Left lung (tissue), 10 donors: ENCODE data around the gene NAV2. TPM values are rescaled to one million over a fixed set of nuclear protein-coding genes. Genes with fewer than 3 reads are reported as not detected.

ENCODE experiments used
- ATAC-seq: fragments of 200-7000 bp; cut with Tn5 transposase; one replicate; pipeline ENCODE4 v1.9.1; 2020; ENCODE audit warnings: moderate library complexity
- DNase-seq, 4 donors: peaks; one replicate each; pipeline ENCODE4 v3.0.0-alpha.2; 2013 to 2020
- H3K27ac ChIP-seq, 2 donors: fragments of 200-600 bp; sonication (generic) in 1 of 2; one replicate each; pipeline versions ENCODE4 v1.5.0 to v1.8.0; 2020 to 2021
- H3K27me3 ChIP-seq, 2 donors: fragments of 200-600 bp; sonication (generic) in 1 of 2; one replicate each; pipeline versions ENCODE4 v1.5.0 to v1.8.0; 2020 to 2021
- H3K36me3 ChIP-seq, 2 donors: fragments of 200-600 bp; sonication (generic) in 1 of 2; one replicate each; pipeline versions ENCODE4 v1.5.0 to v1.8.0; 2020 to 2021
- H3K4me1 ChIP-seq, 2 donors: fragments of 200-600 bp; one replicate each; pipeline ENCODE4 v1.8.0; 2021
- H3K4me3 ChIP-seq, 2 donors: fragments of 200-600 bp; sonication (generic) in 1 of 2; one replicate each; pipeline versions ENCODE4 v1.5.0 to v1.8.0; 2020 to 2021; ENCODE audit warnings: mild to moderate bottlenecking in 1 of 2
- H3K9me3 ChIP-seq, 2 donors: fragments of 200-600 bp; sonication (generic) in 1 of 2; one replicate each; pipeline versions ENCODE4 v1.5.0 to v1.8.0; 2020 to 2021
- intact Hi-C, 2 donors: fragments of 100-400 bp; cut with DNase I; formaldehyde crosslinking; loops; one replicate each; pipeline versions ENCODE4 v1.11.2 to v1.14.2; 2022
- polyA plus RNA-seq, 6 donors: library from polyadenylated mRNA; unstranded; fragments of 120-200 nt; gene quantifications; one replicate each; pipeline ENCODE4 v1.2.1, GENCODE V29; 2013; ENCODE audit not compliant: insufficient read length in 6 of 6
- total RNA-seq, 2 donors: library from RNA; stranded (reverse); fragmentation: NEBNext Ultra II Directional; extraction: Animal tissue kit (Norgen Biotek cat#: 25700); gene quantifications; one replicate each; pipeline ENCODE4 v1.2.1, GENCODE V29; 2021
- TF ChIP-seq, protein P1 (sequence below), 2 donors: fragments of 200-600 bp; sonication (generic) in 1 of 2; IDR thresholded peaks; one replicate each; pipeline versions ENCODE4 v1.5.0 to v1.8.0; 2021; ENCODE audit warnings: antibody characterized with exemption in 2 of 2
- donor health status: DM: no; HTN: yes; CAD: no.
- donor health status: DM: no; HTN: no; CAD: no.

The NAV2 gene
- total and polyA plus RNA-seq, 8 donors = 18.0 to 59.9 (median 23.1) TPM

GRCh38 chr11:19882356-19882755 is 169.7 kb downstream of the NAV2 start:
- H3K27ac ChIP-seq = no peak overlapping the region
- ATAC-seq (no peak), DNase-seq (no peak)
- intact Hi-C loops = no loop called here
- H3K9me3 ChIP-seq = no peaks in the 10 kb centered on the region
- peaks cover 0 to 8% of the 10 kb centered on the region in 2 donors for H3K36me3 ChIP-seq
- H3K4me1 ChIP-seq = no peaks in the 10 kb centered on the region
- no peak overlapping the region for H3K4me3 ChIP-seq
- H3K27me3 ChIP-seq = no peaks in the 10 kb centered on the region
- TF ChIP-seq, protein P1, sequence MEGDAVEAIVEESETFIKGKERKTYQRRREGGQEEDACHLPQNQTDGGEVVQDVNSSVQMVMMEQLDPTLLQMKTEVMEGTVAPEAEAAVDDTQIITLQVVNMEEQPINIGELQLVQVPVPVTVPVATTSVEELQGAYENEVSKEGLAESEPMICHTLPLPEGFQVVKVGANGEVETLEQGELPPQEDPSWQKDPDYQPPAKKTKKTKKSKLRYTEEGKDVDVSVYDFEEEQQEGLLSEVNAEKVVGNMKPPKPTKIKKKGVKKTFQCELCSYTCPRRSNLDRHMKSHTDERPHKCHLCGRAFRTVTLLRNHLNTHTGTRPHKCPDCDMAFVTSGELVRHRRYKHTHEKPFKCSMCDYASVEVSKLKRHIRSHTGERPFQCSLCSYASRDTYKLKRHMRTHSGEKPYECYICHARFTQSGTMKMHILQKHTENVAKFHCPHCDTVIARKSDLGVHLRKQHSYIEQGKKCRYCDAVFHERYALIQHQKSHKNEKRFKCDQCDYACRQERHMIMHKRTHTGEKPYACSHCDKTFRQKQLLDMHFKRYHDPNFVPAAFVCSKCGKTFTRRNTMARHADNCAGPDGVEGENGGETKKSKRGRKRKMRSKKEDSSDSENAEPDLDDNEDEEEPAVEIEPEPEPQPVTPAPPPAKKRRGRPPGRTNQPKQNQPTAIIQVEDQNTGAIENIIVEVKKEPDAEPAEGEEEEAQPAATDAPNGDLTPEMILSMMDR (IDR thresholded peaks at IDR 0.05) = no peak

GRCh38 chr11:19886498-19886897 is 173.9 kb downstream of the NAV2 start:
- H3K4me3 ChIP-seq = no peak overlapping the region
- H3K36me3 ChIP-seq = peaks cover 0 to 8% of the 10 kb centered on the region in 2 donors
- H3K9me3 ChIP-seq = no peaks in the 10 kb centered on the region
- ATAC-seq = no peak
- TF ChIP-seq, protein P1 (IDR thresholded peaks at IDR 0.05) = no peak
- H3K4me1 ChIP-seq = no peaks in the 10 kb centered on the region
- DNase-seq = no peak
- H3K27me3 ChIP-seq = no peaks in the 10 kb centered on the region
- intact Hi-C loops = no loop called here
- H3K27ac ChIP-seq = no peak overlapping the region

DNA sequence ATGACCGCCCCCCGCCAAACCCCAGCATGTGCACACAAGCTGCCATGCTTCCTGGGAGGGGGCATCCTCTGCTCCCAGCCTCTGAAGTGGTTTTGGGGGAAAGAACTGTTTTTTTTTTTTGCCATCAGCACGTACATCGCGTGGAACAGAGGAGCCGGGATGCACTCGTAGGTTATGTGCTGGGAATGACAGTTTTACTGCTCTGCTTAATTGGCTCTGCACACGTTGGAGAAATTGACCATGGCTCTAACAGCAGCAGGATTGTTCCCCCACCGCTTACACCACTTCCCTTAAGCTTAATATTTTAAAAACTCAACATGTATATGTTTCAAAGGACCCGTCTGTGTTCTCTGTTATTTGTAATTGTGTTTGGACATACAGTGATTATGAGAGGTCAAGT is 175.2 kb downstream of the NAV2 start:
- Histone ChIP-seq H3K9me3 (no peaks in the 10 kb centered on the region), H3K27me3 (no peaks in the 10 kb centered on the region), H3K36me3 (peaks cover 0 to 8% of the 10 kb centered on the region in 2 donors), H3K4me1 (no peaks in the 10 kb centered on the region), H3K4me3 (no peak overlapping the region), H3K27ac (no peak overlapping the region)
- intact Hi-C loops = no loop called here
- no peak for DNase-seq
- TF ChIP-seq, protein P1 (IDR thresholded peaks at IDR 0.05) = no peak
- no peak for ATAC-seq

DNA sequence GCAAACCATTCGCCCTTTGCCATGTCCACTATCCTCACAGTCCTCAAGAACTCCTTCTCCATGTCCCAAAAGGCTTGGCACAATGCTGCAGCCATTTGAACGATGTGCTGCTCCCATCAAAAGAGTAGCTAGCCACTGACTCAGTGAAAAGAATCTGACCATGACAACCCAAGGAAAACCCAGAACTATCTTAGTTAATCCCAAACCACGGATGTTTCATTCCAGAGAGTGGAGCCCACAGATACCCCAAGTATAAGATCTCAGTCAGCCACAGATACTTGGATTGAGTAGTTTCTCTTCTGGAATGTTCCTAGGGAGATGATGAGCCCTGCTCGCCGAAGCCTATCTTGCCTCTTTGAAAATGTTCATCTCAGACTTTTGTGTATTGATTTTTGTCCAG is 176.9 kb downstream of the NAV2 start:
- DNase-seq = no peak
- peaks cover 0 to 8% of the 10 kb centered on the region in 2 donors for H3K36me3 ChIP-seq
- H3K27me3 ChIP-seq = no peaks in the 10 kb centered on the region
- TF ChIP-seq, protein P1 (IDR thresholded peaks at IDR 0.05) = no peak
- no peak for ATAC-seq
- no peak overlapping the region for H3K4me3 ChIP-seq
- intact Hi-C loops = no loop called here
- no peaks in the 10 kb centered on the region for H3K9me3 ChIP-seq
- H3K27ac ChIP-seq = no peak overlapping the region
- H3K4me1 ChIP-seq = no peaks in the 10 kb centered on the region

GRCh38 chr11:19890308-19890707 is 177.7 kb downstream of the NAV2 start:
- Histone ChIP-seq H3K27ac (no peak overlapping the region), H3K4me3 (no peak overlapping the region), H3K36me3 (peaks cover 0 to 8% of the 10 kb centered on the region in 2 donors), H3K4me1 (no peaks in the 10 kb centered on the region), H3K9me3 (no peaks in the 10 kb centered on the region), H3K27me3 (no peaks in the 10 kb centered on the region)
- ATAC-seq = peak; percentile 15
- DNase-seq = no peak
- TF ChIP-seq, protein P1 (IDR thresholded peaks at IDR 0.05) = no peak
- intact Hi-C loops = no loop called here
